ENCODE data around the gene IFRD2.

- no peak for TF ChIP-seq POLR2A (IDR thresholded peaks at IDR 0.05)
- TF ChIP-seq CTCF (IDR thresholded peaks at IDR 0.05 in 8 of 11, conservative IDR thresholded peaks at IDR 0.05 in 3 of 11): no peak
- no peak for TF ChIP-seq POLR2AphosphoS5 (IDR thresholded peaks at IDR 0.05)
Observed at GRCh38 chr3:50294492-50295403, 2.5 kb upstream of the IFRD2 start.

All from spleen (tissue), 7 donors.